GDM1 (cell line): ENCODE measurements around the gene GARIN3.
"Not testable (repeated sequence)": the region's sequence is repeated elsewhere in the genome, so short reads cannot be mapped to it uniquely, and the experiment has no call there.

ENCODE experiments used
- DNase-seq: peaks from one replicate; lab custom pipeline; 2025; lab: John Stamatoyannopoulos, UW

The GARIN3 gene

DNA sequence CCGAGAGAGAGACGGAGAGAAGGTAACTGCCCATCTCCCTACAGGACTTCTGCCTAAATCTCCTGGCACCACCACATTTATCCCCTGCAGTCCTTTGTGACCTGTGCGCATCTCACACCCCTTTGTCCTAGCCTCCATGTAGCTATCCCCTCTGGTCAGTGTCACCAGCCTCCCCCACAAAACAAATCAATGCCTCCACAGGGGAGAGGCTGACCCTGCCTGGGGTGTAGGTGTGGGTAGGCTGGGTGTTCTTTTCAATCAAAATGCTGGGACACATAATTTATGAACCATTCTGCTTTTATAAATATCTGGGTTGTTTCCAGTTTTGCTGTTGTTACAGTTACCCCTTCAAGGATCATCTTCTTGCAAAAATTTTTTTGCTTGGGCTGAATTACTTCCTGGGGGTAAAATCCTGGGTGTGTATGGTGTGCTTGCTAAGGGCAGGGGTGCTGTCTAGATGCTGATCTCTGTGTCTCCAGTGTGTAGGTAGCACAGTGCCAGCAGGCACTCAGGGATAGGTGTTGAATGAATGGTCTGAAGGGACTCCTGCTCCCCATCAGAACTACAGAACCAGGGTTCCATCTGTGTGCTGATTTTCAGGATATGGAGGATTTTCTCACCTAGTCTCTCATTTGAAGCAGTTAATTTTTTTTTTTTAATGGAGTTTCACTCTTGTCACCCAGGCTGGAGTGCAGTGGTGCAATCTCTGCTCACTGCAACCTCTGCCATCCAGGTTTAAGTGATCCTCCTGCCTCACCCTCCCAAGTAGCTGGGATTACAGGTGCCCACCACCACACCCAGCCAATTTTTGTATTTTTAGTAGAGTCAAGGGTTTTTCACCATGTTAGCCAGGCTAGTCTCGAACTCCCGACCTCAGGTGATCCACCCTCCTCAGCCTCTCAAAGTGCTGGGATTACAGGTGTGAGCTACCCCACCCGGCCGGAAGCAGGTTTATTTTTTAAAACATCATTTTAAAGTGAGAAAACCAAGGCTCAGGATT, at the start of gene GARIN3:
Gene GARIN3, minus strand, starts transcription at position 51 of the 1,000 bp plus-strand sequence. CDS start 96 bp downstream, outside the sequence.
- no peak for DNase-seq

DNA sequence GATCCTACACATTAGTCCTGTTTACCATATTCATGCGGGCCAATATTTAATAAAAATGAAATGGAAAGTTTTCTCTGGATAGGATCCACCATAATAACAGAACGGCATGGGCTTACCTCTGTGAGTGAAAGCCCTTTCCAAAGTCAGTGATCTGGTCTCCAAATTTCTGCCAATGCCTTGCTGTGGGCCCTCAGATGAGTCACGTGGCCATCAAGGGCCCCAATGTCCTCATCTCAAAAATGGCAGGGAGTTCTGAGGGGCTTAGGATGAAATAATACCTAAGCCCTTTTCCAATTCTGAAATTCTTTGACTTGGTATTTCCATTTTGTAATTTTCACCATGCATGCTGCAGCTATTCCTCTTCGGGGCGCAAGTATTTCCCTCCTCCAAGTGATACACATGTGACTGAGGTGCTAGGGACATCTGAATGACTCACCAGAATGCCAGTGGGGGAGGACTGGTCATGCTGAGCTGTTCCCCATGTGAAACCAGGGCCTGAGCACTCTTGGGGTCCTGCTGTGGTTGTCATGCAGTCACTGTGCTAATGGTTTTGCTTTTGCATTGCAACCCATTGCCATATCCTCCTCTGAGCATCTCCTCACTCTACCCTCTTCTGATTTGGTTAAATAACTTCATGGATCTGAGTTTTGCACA, 49.6 kb upstream of the GARIN3 start:
- DNase-seq, result no peak

DNA sequence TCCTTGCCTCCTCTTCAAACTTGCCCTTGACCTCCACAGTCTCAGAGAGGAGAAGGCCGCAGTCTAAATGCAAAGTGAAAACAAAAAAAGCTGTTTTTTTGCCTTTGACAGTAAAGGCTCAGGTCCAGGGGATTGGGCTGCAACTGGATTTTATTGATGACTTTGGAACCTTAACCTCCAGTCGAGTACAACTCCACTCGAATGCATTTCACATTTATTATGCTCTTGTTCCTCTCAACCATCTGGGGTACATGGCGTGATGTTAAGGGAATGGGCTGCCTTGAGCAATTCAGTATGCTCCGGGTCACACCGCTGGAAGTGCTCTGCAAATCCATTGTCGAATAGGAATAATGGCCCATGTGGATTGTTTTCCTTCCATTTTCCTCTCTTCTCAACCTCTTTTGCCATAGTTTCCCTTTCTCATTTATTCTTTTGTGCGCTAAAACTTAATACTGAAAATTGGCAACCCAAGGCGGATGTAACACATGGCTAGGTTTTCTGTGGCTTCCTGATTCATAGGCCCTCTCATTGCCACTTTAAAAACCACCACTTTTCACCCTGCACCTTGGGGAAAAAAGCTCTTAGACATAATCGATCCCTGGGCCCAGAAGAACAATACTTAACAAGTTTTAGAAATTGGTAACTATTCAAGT, 48.9 kb upstream of the GARIN3 start:
- DNase-seq, result no peak

DNA sequence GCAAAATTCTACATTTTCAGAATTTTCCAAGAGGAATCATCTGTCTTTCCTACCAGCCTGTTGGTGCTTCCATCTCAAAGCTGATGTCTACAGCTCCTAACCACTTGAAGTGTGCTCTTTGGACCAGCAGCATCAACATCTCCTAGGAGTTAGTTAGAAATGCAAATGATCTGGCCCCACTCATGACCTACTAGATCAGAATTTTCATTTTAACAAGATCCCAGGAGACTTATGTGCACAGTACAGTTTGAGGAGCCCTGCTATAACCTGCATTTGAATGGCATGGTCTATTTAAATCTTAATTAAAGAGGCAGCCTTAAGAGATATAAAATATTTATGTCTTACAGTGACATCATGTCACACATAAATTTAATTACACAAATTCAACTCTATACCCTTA, 48.4 kb upstream of the GARIN3 start:
- DNase-seq, result no peak

DNA sequence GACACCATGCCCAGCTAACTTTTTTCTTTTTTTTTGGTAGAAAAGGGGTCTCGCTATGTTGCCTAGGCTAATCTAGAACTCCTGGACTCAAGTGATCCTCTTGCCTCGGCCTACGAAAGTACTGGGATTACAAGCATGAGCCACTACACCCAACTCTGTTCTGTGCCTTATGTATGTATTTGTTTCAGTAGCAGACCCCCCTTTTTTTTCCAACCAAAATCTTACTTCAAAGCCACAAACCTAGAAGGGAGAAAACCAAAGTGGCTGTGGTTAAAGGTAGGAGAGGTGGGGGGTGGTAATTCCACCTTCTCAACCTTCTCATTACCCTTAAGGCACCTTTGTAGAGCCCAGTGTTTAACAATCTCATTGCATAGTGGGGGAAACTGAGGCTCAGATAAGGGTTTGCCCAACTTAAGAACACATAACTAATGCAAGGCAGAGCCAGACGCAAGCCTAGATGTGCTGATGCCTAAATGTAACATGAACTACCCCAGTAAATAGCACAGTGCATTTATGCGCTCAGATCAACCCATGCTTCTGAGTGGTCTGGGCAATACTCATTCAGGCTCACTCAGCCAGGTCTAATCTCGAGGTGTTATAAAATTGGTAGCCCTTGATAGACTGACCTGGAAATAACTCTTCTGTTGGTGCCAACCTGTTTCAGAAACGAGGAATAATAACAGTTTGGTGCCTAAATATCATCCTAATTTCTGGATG, 47.6 kb upstream of the GARIN3 start:
- DNase-seq, result no peak

DNA sequence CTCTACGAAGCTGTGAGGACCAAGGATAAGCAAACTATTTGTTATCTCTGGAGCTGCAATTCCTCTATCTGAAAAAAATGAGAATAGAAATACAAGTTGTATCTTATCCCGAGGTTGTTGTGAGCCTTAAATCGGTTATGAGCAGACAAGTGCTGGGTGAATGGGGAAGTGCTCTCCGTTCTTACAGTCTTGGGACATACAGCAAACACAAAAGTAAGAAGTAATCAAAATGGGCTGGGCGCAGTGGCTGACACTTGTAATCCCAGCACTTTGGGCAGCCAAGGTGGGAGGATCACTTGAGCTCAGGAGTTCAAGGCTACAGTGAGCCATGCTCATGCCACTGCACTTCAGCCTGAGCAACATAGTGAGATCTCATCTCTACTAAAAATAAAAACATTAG, 46.2 kb upstream of the GARIN3 start:
- DNase-seq, result no peak

DNA sequence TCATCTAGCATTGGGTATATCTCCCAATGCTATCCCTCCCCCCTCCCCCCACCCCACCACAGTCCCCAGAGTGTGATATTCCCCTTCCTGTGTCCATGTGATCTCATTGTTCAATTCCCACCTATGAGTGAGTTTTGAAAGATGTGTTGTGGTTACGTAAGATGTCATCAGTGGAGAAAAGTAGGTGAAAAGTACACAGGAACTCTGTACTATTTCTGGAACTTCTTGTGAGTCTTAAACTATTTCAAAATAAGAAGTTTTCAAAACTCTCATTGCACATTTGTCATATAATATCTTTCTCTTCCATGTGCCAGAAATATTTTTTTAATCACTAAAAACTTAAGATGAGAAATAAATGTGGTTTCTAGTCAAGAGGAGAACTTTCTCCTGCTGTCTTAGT, 44.6 kb upstream of the GARIN3 start:
- DNase-seq, result not testable (repeated sequence)

DNA sequence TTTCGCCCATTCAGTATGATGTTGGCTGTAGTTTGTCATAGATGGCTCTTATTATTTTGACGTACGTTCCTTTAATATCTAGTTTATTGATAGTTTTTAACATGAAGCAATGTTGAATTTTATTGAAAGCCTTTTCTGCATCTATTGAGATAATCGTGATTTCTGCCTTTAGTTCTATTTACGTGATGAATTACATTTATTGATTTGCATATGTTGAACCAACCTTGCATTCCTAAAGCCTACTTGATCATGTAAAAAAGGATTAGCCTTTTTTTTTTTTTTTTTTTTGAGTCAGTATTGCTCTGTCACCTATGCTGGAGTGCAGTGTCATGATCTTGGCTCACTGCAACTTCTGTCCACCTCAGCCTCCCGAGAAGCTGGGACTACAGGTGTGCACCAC, 39.6 kb upstream of the GARIN3 start:
- no peak for DNase-seq

DNA sequence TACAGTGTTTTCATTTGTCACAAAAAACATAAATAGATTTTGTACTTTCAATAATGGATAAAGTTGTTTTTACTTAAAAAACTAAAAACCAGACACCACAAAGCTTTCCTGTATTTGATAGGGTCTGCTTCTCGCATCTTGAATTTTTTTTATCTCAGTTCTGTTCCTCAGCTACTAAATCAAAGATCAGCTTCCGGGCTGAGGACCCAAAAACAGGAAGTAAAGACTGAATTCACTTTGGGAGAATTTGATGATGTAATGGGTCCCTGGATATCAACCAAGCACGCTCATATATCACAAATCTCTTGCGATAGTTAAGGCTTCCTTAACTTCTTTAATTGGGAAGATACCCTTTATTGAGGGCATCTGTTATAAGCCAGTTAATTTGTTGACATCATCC, 38.7 kb upstream of the GARIN3 start:
- no peak for DNase-seq

DNA sequence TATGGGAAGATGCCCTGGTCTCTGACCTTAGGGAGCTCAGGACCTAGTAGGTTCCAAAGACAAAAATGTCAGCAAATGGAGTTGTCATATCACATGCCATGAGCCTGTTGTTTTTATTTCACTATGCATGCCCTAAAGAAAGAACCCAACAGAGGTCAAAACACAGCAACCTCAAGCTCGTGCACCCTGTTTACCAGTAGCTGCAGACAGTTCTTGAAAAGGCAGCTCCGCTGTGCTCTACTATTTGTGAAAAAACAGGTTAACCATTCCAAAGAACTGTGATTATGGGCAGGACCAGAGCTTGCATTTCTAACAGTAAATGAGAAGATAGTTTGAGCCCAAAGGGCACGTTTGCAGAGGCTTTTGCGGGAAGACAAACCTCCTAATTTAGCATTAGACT, 37.4 kb upstream of the GARIN3 start:
- DNase-seq, result no peak

DNA sequence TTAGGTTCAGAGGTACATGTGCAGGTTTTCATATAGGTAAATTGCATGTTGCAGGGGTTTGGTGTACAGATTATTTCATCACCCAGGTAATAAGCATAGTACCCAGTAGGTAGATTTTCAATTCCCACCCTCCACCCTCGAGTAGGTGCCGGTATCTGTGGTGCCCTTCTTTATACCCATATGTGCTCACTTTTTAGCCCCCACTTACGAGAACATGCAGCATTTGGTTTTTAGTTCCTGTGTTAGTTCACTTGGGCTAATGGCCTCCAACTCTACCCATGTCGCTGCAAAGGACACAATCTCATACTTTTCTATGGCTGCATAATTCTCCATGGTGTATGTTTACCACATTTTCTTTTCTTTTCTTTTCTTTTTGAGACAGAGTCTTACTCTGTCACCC, 35.8 kb upstream of the GARIN3 start:
- no peak for DNase-seq

DNA sequence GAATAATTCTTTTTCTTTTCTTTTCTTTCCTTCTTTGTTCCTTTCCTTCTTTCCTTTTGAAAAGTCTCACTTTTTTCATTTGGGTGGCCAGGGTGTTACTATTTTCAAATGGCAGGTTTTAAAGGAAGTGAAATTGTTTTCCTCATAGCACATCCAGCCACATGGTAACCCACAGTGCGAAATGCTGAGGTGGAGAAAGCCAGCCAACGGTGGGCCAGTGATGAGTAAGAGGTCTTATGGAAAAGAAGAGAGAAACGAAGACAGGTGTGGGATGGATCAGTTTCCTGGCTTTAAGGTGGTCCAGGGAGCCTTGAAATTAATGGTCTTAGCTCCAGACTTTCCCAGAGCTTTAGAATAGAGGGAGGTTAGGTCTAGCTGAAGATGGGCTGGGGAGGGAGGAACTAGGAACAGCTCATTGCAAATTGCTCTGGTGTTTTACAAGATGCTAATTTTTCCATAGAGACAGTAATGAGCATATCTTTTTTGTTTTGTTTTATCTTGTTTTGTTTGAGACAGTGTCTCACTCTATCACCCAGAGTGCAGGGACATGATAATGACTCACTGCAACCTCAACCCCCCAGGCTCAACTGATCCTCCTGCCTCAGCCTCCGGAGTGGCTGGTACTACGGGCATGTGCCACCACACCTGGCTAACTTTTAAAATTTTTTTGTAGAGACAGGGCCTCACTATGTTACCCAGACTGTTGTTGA, 32.4 kb upstream of the GARIN3 start:
- DNase-seq, result no peak

DNA sequence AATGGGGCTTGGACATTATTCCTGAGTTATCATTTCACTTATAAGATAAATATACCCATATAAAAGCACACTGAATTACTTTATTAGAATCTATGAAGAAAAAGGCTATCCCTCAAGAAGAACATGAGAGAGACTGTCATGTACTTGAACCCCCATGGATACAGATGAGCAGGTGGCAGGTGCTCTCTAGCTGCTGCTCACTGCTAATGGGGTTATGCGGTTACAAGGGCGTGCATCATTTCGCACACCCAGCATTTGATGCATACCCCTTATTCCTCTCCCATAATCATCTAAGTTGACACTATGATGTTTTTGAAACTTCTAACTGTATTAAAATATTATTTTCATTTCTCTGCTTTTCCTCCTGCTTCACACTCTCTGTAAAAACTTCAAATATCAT, 31.0 kb upstream of the GARIN3 start:
- no peak for DNase-seq

DNA sequence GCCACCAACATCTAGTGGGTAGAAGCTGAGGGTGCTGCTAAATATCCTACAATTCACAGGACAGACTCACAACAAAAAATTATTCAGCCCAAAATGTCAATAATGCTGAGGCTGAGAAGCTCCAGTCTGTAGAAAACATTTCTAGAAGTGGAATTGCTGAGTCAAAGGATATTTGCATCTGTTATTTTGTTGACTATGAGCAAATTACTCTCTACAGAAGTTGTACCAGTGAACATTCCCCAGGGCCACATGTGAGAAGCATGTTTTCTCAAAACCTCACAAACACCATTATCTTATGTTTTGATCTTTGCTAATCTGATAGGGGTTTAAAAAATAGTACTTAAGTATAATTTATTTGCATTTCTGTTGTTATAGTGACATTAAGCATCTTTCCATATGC, 30.0 kb upstream of the GARIN3 start:
- no peak for DNase-seq

DNA sequence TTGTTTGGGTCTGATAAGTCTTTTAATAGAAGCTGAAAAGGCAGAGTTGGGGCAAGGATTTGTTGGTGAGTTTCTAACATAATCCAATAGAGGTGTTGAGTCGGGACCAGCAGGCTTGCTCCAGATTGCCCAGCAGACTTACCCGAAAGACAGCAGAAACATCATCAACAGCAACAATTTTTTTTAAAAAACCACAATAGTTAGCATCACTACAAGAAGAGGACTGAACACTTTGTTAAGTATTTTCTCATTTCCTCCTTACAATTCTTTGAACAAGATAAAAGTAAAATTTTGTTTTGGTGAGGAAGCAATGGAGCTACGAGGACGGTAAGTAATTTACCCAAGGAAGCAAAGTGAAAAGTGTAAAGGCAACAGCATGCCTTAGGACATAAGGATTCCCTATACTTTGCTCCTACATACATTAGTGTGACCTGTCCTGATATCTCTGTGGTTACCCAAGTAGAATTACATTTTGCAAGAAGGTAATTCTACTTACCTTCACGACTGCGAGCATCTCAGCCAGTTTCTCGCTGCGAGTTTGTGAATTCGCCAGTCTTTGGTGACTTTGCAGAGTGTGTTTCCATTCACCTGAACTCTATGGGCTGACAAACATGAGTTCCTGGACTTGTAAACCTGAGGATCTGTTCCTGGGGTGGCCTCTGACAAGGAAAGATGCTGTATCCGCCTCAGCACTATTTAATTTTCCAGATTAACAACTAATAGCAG, 27.8 kb upstream of the GARIN3 start:
- DNase-seq, result no peak

DNA sequence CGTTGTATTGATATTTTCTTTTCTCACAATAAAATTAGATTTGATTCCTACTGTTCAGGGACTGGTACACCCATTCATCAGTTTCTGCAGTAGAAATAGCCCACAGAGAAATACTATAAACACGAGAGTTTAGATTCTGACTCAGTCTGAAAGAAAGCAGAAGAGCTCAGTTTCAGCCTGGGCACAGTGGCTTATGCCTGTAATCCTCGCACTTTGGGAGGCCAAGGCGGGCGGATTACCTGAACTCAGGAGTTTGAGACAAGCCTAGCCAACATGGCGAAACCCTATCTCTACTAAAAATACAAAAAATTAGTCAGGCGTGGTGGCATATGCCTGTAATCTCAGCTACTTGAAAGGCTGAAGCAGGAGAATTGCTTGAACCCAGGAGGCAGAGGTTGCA, 23.2 kb upstream of the GARIN3 start:
- DNase-seq, result no peak

DNA sequence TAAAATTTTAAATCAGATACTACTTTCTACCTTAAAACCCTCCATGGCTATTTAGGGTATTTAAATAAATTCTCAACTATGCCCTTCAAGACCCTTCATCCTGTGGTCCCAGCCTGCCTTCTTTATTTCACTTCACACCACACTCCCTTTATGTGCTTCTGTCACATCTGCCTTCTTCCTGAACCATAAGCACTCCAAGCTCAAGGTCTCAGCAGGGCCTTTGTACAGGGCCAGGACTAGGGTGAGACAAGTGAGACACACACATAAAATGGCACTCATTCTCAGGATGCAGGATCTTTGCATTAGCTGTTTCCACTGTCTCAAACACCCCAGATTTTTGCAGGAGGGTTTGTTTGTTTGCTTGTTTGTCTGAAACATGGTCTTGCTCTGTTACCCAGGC, 22.2 kb upstream of the GARIN3 start:
- no peak for DNase-seq

DNA sequence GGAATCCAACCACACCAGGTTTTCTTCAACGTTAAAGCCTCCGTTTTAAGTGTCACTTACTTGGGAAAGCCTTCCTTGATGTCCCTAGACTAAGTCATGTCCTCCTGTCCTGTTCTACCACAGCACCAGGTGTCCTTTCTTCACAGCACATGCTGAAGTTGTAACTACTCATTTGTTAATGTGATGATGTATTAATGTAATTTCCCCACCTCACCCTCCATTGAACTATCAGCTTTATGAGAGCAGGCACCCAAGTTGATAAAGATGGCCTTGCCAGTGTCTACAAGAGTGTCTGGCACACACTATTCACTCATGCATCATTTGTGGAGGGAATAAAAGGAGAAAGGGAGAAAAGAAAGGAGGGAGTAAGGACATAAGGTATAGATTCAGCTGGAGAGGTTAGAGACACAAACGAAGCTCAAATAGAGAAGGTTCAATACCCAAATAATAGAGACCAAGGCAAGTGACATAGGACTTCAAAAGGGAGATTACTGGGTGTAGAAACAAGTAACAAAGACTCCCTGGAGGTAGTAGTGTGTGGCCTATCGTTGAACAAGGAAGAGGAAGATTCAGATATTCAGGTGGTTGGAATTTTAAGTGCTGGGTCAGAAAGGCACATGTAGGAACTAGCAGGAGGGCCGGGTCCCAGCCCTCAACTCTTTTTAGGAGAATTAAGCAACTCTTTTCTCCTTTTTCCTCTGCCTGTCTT, 21.1 kb upstream of the GARIN3 start:
- DNase-seq, result no peak

DNA sequence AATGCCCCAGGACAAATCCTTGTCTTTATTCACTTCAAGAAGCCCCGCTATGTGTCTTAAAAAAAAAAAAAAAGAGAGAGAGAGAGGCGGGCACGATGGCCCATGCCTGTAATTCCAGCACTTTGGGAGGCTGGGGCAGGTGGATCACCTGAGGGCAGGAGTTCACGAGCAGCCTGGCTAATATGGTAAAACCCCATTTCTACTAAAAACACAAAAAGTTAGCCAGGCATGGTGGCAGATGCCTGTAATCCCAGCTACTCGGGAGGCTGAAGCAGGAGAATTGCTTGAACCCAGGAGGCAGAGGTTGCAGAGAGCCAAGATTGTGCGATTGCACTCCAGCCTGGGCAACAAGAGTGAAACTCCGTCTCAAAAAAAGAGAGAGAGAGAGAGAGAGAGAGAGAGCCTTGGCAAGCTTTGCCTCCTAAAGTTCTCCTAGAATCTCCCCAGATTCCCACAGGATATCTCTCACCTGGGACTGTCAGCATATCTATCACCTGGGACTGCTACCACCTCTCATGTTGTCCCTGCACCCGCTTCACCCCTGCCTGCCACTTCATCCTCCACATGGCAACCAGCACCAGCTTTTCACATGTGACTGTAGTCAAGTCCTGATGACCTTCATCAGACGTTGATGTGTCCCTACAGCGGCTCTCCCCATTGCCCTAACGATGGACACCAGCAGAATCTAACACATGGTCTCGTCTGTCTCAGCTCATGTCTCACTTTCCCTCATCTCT, 20.4 kb upstream of the GARIN3 start:
- DNase-seq, result no peak
